Mesothelial cell of epicardium (in vitro differentiated cells): ENCODE results near the gene TAS2R14. TPM values are rescaled to one million over a fixed set of nuclear protein-coding genes. Genes with fewer than 3 reads are reported as not detected.

ENCODE experiments used
- DNase-seq, 2 experiments: peaks; one replicate each; pipeline ENCODE4 v3.0.0; 2021; ENCODE audit warnings: low spot score in 2 of 2; ENCODE audit not compliant: unreplicated experiment in 2 of 2
- H3K27ac Mint-ChIP-seq: 2 replicates; pipeline ENCODE4 v1.8.0; 2021; ENCODE audit warnings: mixed read lengths
- H3K27me3 Mint-ChIP-seq: 2 replicates; pipeline ENCODE4 v1.8.0; 2021; ENCODE audit warnings: low read depth, mixed read lengths
- H3K36me3 Mint-ChIP-seq: 2 replicates; pipeline ENCODE4 v1.8.0; 2021; ENCODE audit warnings: mixed read lengths
- H3K4me1 Mint-ChIP-seq: 2 replicates; pipeline ENCODE4 v1.8.0; 2021; ENCODE audit warnings: mixed read lengths
- H3K4me3 Mint-ChIP-seq: 2 replicates; pipeline ENCODE4 v1.8.0; 2021; ENCODE audit warnings: mild to moderate bottlenecking, moderate library complexity, mixed read lengths
- H3K9me3 Mint-ChIP-seq: 2 replicates; pipeline ENCODE4 v1.8.0; 2021; ENCODE audit warnings: mixed read lengths
- total RNA-seq: library from RNA; stranded (reverse); gene quantifications from 3 replicates; pipeline ENCODE4 v1.2.1, GENCODE V29; 2021
- TF ChIP-seq, protein P1 (sequence below): fragments of 200-600 bp; sonication (generic); IDR thresholded peaks from one replicate; pipeline ENCODE4 v1.5.0; 2021; ENCODE audit warnings: antibody characterized with exemption; ENCODE audit not compliant: unreplicated experiment

The TAS2R14 gene
- total RNA-seq, 1 donor from 2014 or later: 6.7 TPM

DNA sequence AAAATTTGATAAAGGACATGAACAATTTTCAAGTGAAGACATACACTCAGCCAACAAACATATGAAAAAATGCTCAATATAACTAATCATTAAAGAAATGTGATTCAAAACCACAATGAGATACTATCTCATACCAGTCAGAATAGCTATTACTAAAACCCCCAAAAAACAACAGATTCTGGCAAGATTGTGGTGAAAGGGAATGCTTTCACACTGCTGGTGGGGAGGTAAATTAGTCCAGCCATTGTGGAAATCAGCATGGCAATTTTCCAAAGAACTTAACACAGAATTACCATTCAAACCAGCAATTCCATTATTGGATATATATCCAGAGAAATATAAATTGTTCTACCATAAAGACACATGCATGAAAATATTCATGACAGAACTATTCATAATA is 18.7 kb upstream of the TAS2R14 start:
- DNase-seq: no peak
- Mint-ChIP-seq H3K9me3 (peaks cover 52% of the 10 kb centered on the region), H3K4me3 (no peak overlapping the region), H3K27me3 (no peaks in the 10 kb centered on the region), H3K36me3 (peaks cover 60% of the 10 kb centered on the region), H3K27ac (no peak overlapping the region), H3K4me1 (no peaks in the 10 kb centered on the region)
- TF ChIP-seq, protein P1, sequence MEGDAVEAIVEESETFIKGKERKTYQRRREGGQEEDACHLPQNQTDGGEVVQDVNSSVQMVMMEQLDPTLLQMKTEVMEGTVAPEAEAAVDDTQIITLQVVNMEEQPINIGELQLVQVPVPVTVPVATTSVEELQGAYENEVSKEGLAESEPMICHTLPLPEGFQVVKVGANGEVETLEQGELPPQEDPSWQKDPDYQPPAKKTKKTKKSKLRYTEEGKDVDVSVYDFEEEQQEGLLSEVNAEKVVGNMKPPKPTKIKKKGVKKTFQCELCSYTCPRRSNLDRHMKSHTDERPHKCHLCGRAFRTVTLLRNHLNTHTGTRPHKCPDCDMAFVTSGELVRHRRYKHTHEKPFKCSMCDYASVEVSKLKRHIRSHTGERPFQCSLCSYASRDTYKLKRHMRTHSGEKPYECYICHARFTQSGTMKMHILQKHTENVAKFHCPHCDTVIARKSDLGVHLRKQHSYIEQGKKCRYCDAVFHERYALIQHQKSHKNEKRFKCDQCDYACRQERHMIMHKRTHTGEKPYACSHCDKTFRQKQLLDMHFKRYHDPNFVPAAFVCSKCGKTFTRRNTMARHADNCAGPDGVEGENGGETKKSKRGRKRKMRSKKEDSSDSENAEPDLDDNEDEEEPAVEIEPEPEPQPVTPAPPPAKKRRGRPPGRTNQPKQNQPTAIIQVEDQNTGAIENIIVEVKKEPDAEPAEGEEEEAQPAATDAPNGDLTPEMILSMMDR: no peak

DNA sequence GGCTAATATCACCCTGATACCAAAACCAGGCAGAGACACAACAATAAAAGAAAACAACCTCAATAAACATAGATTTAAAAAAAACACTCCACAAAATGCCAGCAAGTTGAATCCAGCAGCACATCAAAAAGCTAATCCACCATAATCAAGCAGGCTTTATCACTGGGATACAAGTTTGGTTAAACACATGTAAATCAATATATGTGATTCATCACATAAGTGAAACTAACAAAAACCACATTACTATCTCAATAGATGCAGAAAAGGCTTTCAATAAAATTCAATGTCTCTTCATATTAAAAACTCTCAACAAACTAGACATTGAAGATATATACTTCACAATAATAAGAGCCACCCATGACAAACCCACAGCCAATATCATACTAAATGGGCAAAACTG is 17.0 kb upstream of the TAS2R14 start:
- DNase-seq: no peak
- Mint-ChIP-seq H3K9me3 (peaks cover 54% of the 10 kb centered on the region), H3K4me1 (no peaks in the 10 kb centered on the region), H3K27me3 (no peaks in the 10 kb centered on the region), H3K4me3 (no peak overlapping the region), H3K36me3 (peaks cover 59% of the 10 kb centered on the region), H3K27ac (no peak overlapping the region)
- TF ChIP-seq, protein P1: no peak

DNA sequence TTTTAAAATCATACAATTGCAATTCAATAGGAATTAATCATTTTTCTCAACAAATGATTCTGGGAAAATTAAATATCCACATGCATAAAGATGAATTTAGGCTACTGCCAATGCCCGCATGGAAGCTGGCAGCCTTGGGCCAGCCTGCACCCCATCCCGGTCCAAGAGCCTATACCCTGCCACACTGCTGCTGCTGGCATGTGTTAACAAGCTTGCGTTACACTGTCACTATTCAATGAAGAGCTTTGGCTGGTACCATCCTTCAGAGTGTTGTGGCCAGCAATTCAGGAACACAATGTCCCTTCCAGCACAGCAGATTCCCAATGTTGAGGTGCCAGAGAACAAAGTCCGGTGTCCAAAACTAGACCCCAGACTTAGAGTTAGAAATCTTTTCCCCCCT is 13.6 kb upstream of the TAS2R14 start:
- DNase-seq: no peak
- Mint-ChIP-seq H3K36me3 (peaks cover 71% of the 10 kb centered on the region), H3K4me3 (no peak overlapping the region), H3K27ac (no peak overlapping the region), H3K9me3 (peaks cover 73% of the 10 kb centered on the region), H3K4me1 (no peaks in the 10 kb centered on the region), H3K27me3 (no peaks in the 10 kb centered on the region)
- TF ChIP-seq, protein P1: no peak

DNA sequence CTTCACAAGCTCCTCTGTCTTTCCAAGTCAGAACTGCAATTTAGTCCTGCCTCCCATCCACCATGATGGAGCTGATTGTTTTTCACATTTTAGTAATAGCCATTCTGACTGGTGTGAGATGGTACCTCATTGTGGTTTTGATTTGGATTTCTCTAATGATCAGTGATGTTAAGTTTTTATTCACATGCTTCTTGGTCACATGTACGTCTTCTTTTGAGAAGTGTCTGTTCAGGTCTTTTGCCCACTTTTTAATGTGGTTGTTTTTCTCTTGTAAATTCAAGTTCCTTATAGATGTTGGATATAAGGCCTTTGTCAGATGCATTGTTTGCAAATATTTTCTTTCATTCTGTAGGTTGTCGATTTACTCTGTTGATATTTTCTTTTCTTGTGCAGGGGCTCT is 4.1 kb upstream of the TAS2R14 start:
- Mint-ChIP-seq H3K36me3 (peaks cover 44% of the 10 kb centered on the region), H3K27ac (no peak overlapping the region), H3K27me3 (no peaks in the 10 kb centered on the region), H3K4me3 (no peak overlapping the region), H3K4me1 (no peaks in the 10 kb centered on the region), H3K9me3 (peaks cover 47% of the 10 kb centered on the region)
- TF ChIP-seq, protein P1: no peak
- no peak for DNase-seq

DNA sequence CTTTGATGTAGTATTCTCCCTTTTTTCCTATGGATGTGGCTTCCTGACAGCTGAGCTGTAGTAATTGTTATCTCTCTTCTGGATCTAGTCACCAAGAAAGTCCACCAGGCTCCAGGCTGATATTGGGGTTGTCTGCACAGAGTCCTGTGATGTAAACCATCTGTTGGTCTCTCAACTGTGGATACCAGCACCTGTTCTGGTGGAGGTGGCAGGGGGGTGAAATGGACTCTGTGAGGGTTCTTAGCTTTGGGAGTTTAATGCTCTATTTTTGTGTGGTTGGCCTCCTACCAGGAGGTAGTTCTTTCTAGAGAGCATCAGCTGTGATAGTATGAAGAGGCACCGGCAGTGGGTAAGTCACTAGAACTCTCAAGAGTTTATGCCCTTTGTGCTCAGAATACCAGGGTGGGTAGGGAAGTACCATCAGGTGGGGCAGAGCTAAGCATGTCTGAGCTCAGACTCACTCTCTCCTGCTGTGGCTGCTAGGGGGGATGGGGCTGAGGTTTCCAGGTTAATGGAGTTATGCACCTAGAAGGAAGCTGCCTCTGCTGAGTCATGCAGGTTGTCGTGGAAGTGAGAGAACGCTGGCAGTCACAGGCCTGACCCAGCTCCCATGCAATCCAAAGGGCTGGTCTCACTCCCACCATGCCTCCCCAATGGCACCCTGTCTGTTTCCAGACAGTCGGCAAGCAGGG is 3.0 kb upstream of the TAS2R14 start:
- Mint-ChIP-seq H3K36me3 (peaks cover 33% of the 10 kb centered on the region), H3K4me3 (no peak overlapping the region), H3K27me3 (no peaks in the 10 kb centered on the region), H3K4me1 (no peaks in the 10 kb centered on the region), H3K27ac (no peak overlapping the region), H3K9me3 (peaks cover 35% of the 10 kb centered on the region)
- no peak for DNase-seq
- TF ChIP-seq, protein P1: no peak
